ENCODE measurements around the gene MICAL3.

- no peak for TF ChIP-seq CTCF (IDR thresholded peaks at IDR 0.05; ENCODE audit: control extremely low read depth in 1 of 3, insufficient read depth in 1 of 3, low read depth in 1 of 3, low read length in 3 of 3)
- TF ChIP-seq EZH2 (IDR thresholded peaks at IDR 0.05; ENCODE audit: low read depth, low read length, severe bottlenecking) = no peak
- no peak for TF ChIP-seq RFX5 (IDR thresholded peaks at IDR 0.05; ENCODE audit: borderline replicate concordance, low read depth, low read length)
- no peak for TF ChIP-seq TAF1 (IDR thresholded peaks at IDR 0.05; ENCODE audit: low read depth, low read length)
- no peak for TF ChIP-seq CHD2 (IDR thresholded peaks at IDR 0.05; ENCODE audit: low read length)
- TF ChIP-seq POLR2A (IDR thresholded peaks at IDR 0.05; ENCODE audit: control extremely low read depth in 1 of 2, low read depth in 2 of 2, low read length in 2 of 2) = no peak
- no peak for TF ChIP-seq TAF7 (optimal IDR thresholded peaks at IDR 0.05; ENCODE audit: borderline replicate concordance, low read depth, low read length)
These were observed 233.2 kb downstream of the MICAL3 start for GRCh38 chr22:17791196-17791595.
